Activated CD8-positive, alpha-beta T cell treated with anti-CD3 and anti-CD28 coated beads, Interleukin-2, amount 10 ng/mL, durations not matched to agents 7 days and 5 days (primary cell): ENCODE data around the gene F13B. TPM values are rescaled to one million over a fixed set of nuclear protein-coding genes. Genes with fewer than 3 reads are reported as not detected.

Experiments
- ATAC-seq: fragments of 150-1000 bp; cut with Tn5 transposase; one replicate; pipeline ENCODE4 v1.10.0; 2021; ENCODE audit warnings: moderate library complexity
- CTCF ChIA-PET: fragments of 350-600 bp; sonication (Branson Sonifier 250); formaldehyde crosslinking; loops from one replicate; lab custom pipeline; 2021; ENCODE audit warnings: antibody characterized with exemption; lab: Charles Lee
- POLR2A ChIA-PET: fragments of 350-600 bp; sonication (Branson Sonifier 250); formaldehyde crosslinking; loops from one replicate; lab custom pipeline; 2021; ENCODE audit warnings: antibody characterized with exemption; lab: Charles Lee
- DNase-seq: peaks from one replicate; pipeline ENCODE4 v3.0.0-alpha.2; 2020
- H3K27ac Mint-ChIP-seq: one replicate; pipeline ENCODE4 v1.8.0; 2021; ENCODE audit warnings: mild to moderate bottlenecking, mixed read lengths
- H3K27me3 Mint-ChIP-seq: one replicate; pipeline ENCODE4 v1.8.0; 2021; ENCODE audit warnings: low read depth, mixed read lengths
- H3K36me3 Mint-ChIP-seq: one replicate; pipeline ENCODE4 v1.8.0; 2021; ENCODE audit warnings: low read depth, mixed read lengths
- H3K4me1 Mint-ChIP-seq: one replicate; pipeline ENCODE4 v1.8.0; 2021; ENCODE audit warnings: low read depth, mixed read lengths
- H3K4me3 Mint-ChIP-seq: one replicate; pipeline ENCODE4 v1.8.0; 2021; ENCODE audit warnings: mild to moderate bottlenecking, mixed read lengths
- H3K9me3 Mint-ChIP-seq: one replicate; pipeline ENCODE4 v1.8.0; 2022; ENCODE audit warnings: mixed read lengths; ENCODE audit not compliant: insufficient read depth
- total RNA-seq, 2 experiments: library from RNA; stranded (reverse); gene quantifications; one replicate each; pipeline ENCODE4 v1.2.3, GENCODE V29; 2021

F13B gene
- total RNA-seq, 2 experiments from 2014 or later: not detected

DNA sequence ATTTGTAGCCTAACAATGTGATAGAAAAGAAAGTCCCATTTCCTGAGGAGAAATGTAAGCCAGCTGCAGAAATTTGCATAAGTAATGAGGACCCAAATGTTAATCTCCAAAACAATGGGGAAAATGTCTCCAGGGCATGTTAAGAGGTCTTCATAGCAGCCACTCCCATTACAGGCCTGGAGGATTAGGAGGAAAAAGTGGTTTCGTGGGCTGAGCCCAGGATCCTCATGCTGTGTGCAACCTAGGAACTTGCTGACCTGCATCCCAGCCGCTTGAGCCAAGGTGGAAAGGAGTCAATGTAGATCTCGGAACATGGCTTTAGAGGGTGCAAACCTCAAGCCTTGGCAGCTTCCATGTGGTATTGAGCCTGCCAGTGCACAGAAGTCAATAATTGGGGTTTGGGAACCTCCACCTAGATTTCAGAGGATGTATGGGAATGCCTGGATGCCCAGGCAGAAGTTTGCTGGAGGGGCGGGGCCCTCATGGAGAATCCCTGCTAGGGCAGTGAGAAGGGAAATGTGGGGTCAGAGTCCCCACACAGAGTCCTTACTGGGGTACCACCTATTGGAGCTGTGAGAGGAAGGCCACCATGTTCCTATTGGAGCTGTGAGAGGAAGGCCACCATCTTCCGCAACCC, 14.2 kb upstream of the F13B start:
- no peaks in the 10 kb centered on the region for H3K4me1 Mint-ChIP-seq
- H3K4me3 Mint-ChIP-seq: no peak overlapping the region
- DNase-seq (no peak), ATAC-seq (no peak)
- H3K27me3 Mint-ChIP-seq: peaks cover 4% of the 10 kb centered on the region
- peaks cover 54% of the 10 kb centered on the region for H3K36me3 Mint-ChIP-seq
- CTCF ChIA-PET: no interaction called here
- no peak overlapping the region for H3K27ac Mint-ChIP-seq
- POLR2A ChIA-PET: no interaction called here
- H3K9me3 Mint-ChIP-seq: no peaks in the 10 kb centered on the region

DNA sequence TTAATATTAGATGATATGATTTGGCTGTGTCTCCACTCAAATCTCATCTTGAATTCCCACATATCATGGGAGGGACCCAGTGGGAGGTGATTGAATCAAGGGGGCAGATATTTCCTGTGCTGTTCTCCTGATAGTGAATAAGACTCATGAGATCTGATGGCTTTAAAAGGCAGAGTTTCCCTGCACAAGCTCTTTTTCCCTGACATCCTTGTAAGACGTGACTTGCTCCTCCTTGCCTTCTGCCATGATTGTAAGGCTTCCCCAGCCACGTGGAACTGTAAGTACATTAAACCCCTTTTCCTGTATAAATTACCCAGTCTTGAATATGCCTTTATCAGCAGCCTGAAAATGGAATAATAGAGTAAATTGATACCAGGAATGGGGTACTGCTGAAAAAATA, 13.3 kb upstream of the F13B start:
- Mint-ChIP-seq H3K27ac (no peak overlapping the region), H3K36me3 (peaks cover 47% of the 10 kb centered on the region), H3K9me3 (no peaks in the 10 kb centered on the region), H3K4me1 (no peaks in the 10 kb centered on the region), H3K27me3 (peaks cover 8% of the 10 kb centered on the region), H3K4me3 (no peak overlapping the region)
- CTCF ChIA-PET: no interaction called here
- DNase-seq (no peak), ATAC-seq (no peak)
- POLR2A ChIA-PET: no interaction called here

DNA sequence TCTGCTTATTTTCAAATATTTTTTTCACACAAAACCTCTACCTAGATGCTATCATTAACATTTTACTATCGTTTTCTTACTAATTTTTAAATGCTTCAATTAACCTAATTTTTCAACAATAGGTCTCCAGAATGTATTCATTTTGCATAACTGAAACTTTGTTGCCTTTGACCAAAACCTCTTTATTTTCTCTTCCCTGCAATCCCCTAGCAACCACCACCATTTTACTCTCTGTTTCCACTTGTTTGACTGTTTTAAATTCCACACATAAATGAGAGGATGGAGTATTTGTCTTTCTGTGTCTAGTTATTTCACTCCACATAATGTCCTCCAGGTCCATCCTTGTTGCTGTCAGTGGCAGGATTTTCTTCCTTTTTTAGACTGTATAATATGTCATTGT, 9.5 kb upstream of the F13B start:
- Mint-ChIP-seq H3K4me1 (no peaks in the 10 kb centered on the region), H3K36me3 (peaks cover 11% of the 10 kb centered on the region), H3K27me3 (peaks cover 14% of the 10 kb centered on the region), H3K27ac (no peak overlapping the region), H3K9me3 (no peaks in the 10 kb centered on the region), H3K4me3 (no peak overlapping the region)
- DNase-seq (no peak), ATAC-seq (no peak)
- POLR2A ChIA-PET: no interaction called here
- CTCF ChIA-PET: no interaction called here

DNA sequence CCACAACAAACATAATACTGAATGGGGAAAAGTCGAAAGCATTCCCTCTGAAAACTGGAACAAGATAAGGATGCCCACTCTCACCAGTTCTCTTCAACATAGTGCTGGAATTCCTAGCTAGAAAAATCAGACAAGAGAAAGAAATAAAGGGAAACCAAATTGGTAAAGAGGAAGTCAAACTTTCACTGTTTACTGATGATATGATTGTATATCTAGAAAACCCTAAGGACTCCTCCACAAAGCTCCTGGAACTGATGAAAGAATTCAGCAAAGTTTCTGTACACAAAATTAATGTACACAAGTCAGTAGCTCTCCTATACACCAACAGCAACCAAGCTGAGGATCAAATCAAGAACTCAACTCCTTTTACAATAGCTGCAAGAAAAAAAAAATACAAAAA, 6.9 kb upstream of the F13B start:
- no peaks in the 10 kb centered on the region for H3K36me3 Mint-ChIP-seq
- peaks cover 14% of the 10 kb centered on the region for H3K27me3 Mint-ChIP-seq
- no peaks in the 10 kb centered on the region for H3K9me3 Mint-ChIP-seq
- CTCF ChIA-PET: no interaction called here
- no peak overlapping the region for H3K4me3 Mint-ChIP-seq
- POLR2A ChIA-PET: no interaction called here
- ATAC-seq (no peak), DNase-seq (no peak)
- no peak overlapping the region for H3K27ac Mint-ChIP-seq
- H3K4me1 Mint-ChIP-seq: no peaks in the 10 kb centered on the region

DNA sequence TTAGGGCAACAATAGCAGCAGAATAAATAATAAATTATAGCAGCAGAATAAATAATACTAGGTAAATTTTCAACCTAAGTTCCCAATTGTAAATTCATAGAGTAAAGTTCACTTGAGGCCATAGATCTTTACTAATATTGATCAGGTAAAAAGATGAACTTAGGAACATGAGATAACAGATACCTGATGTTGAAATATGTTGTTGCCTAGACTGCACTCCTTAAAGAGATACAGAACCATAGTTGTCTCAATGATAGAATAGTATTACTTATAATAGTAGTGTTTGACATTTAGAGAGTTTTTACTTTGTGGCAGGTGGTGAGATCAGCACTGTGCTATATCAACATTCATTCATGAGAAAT, 378 bp upstream of the F13B start:
- ChIA-PET POLR2A (no interaction called here), CTCF (no interaction called here)
- DNase-seq: no peak
- Mint-ChIP-seq H3K4me3 (no peak overlapping the region), H3K4me1 (no peaks in the 10 kb centered on the region), H3K27ac (no peak overlapping the region), H3K9me3 (no peaks in the 10 kb centered on the region), H3K27me3 (peaks cover 2% of the 10 kb centered on the region), H3K36me3 (no peaks in the 10 kb centered on the region)
- no peak for ATAC-seq

DNA sequence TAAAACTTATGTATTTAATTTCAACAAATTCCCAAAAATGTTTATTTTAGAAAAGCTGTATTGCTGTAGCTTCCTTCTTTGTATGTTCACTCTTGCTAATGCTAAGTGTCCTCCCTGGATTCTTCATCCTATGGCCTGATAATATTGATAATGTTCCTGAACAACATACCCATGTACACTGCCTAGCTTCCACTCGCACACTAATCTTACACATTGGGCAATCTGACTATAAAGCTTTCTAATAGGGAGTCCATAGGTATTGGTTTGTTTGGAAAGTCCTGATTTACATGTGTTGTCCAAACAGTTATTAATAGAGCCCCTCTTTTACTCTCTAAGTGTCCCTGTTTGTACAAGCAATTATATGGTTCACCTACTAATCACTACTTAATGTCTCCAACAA, 783 bp downstream of the F13B start:
- Mint-ChIP-seq H3K27me3 (peaks cover 2% of the 10 kb centered on the region), H3K4me1 (no peaks in the 10 kb centered on the region), H3K4me3 (no peak overlapping the region), H3K27ac (no peak overlapping the region), H3K9me3 (no peaks in the 10 kb centered on the region), H3K36me3 (no peaks in the 10 kb centered on the region)
- ChIA-PET POLR2A (no interaction called here), CTCF (no interaction called here)
- no peak for ATAC-seq
- no peak for DNase-seq

DNA sequence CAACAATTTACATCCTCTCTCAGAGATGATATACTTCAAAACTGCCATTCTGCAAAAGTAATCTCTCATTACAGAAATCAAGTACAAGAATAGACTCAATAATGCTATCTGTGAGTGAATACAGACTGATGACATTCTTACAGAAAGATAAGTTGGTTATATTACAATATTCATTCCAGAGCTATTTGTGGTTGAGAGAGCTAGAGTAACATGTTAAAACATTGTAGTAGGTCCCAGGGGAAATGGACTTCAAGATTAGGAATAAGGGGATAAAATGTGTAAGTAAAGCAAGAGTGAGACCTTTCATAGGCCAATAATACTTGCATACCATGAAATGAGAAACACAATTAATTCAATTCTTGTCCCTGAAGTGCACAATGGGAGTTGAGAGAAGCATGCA, 1.5 kb downstream of the F13B start:
- Mint-ChIP-seq H3K4me3 (no peak overlapping the region), H3K4me1 (no peaks in the 10 kb centered on the region)
- CTCF ChIA-PET: no interaction called here

DNA sequence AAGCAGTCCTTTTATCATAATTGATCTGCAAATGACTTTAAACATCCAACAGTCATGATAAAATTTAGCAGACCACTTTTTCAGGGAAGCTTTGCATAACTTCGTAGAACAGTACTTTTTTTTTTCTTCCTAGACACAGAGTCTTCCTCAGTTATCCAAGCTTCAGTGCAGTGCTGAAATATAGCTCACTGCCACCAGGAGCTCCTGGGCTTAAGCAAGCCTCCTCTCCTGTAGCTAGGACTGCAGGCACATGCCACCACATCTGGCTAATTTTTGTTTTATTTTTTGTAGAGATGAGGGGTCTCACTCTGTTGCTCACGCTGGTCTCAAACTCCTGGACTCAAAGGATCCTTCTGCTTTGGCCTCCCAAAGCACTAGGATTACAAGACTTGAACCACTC, 3.8 kb downstream of the F13B start:
- H3K9me3 Mint-ChIP-seq: no peaks in the 10 kb centered on the region
- H3K27me3 Mint-ChIP-seq: peaks cover 2% of the 10 kb centered on the region
- H3K4me3 Mint-ChIP-seq: no peak overlapping the region
- ChIA-PET CTCF (no interaction called here), POLR2A (no interaction called here)
- no peaks in the 10 kb centered on the region for H3K36me3 Mint-ChIP-seq
- DNase-seq (no peak), ATAC-seq (no peak)
- H3K27ac Mint-ChIP-seq: no peak overlapping the region
- H3K4me1 Mint-ChIP-seq: no peaks in the 10 kb centered on the region

More for the DNA sequence above, 1.5 kb downstream of the F13B start:
- POLR2A ChIA-PET: no interaction called here
- Mint-ChIP-seq H3K36me3 (no peaks in the 10 kb centered on the region), H3K27me3 (peaks cover 2% of the 10 kb centered on the region), H3K9me3 (no peaks in the 10 kb centered on the region), H3K27ac (no peak overlapping the region)
- ATAC-seq: no peak
- no peak for DNase-seq

DNA sequence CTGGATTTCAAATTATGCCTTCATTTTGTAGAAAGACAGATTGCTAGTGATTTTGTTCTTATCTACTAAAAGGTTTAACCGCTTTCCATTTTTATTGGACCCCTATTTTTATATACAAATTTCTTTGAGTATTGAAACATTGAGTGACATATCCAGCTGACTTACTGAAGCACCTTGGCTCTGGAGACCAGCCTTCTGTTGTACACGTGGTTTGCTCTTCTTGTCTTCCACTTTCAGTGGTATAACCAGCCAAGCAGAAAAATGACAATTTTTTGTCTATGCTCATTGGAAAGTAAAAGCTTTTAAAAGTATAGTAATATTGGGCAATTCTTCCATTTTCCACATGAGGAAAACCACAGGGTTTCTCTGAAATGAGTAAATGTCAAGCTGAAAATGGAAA, 4.4 kb downstream of the F13B start:
- ATAC-seq: no peak
- Mint-ChIP-seq H3K4me1 (no peaks in the 10 kb centered on the region), H3K9me3 (no peaks in the 10 kb centered on the region), H3K36me3 (no peaks in the 10 kb centered on the region), H3K27me3 (peaks cover 2% of the 10 kb centered on the region), H3K4me3 (no peak overlapping the region), H3K27ac (no peak overlapping the region)
- ChIA-PET POLR2A (no interaction called here), CTCF (no interaction called here)
- DNase-seq: no peak

DNA sequence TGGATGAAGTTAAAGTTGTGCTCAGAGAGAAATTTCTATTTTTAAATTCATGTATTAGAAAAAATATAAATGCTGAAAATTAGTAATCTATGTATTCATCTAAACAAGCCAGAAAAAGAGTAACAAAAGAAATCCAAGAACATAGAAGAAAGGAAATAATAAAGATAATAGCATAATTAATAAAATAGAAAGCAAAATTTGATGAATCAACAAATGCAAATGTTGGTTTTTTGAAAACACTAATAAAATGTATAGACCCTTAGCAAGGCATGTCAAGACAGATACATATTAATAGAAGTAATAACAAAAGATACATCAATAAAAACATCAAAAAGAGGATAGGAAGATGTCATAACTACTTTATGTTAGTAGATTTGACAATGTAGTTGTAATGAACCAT, 18.0 kb downstream of the F13B start:
- H3K9me3 Mint-ChIP-seq: no peaks in the 10 kb centered on the region
- no peaks in the 10 kb centered on the region for H3K36me3 Mint-ChIP-seq
- no peak for DNase-seq
- no peak overlapping the region for H3K27ac Mint-ChIP-seq
- CTCF ChIA-PET: no interaction called here
- no peak overlapping the region for H3K4me3 Mint-ChIP-seq
- H3K27me3 Mint-ChIP-seq: peaks cover 8% of the 10 kb centered on the region
- POLR2A ChIA-PET: no interaction called here
- no peak for ATAC-seq
- H3K4me1 Mint-ChIP-seq: no peaks in the 10 kb centered on the region

DNA sequence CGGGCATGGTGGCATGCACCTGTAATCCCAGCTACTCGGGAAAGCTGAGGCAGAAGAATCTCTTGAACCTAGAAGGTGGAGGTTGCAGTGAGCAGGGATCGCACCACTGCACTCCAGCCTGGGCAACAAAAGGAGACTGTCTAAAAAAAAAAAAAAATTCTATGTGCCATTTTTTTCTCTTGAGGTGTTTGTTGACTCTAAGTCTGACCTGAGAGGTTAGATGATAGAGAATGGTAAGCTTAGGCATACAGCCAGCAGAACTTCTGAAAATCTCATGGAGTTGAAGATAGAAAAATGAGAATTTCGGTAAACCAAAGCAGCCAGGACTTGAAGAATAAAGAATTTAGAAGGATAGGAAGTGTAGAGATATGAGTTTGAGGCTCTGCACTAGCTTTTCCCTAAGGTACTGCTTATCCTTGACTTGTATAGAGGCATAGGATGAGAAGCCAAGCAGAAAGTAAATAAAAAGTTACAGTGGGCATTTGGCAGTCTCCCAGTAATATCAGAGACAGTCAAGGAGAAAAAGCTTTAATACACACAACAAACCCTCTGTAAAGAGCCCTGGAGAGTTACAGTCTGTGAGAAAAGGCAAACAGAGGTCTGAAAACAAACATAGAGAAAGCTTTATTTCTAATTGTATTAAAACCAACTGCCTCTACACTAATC, 24.3 kb downstream of the F13B start:
- ATAC-seq: no peak
- H3K36me3 Mint-ChIP-seq: no peaks in the 10 kb centered on the region
- H3K27me3 Mint-ChIP-seq: peaks cover 8% of the 10 kb centered on the region
- DNase-seq: no peak
- no peak overlapping the region for H3K4me3 Mint-ChIP-seq
- POLR2A ChIA-PET: interaction anchor here (0.6 kb wide), 1 partner anchor 48 kb away, joined by 3 read pairs; no protein-coding TSS in a partner anchor
- H3K27ac Mint-ChIP-seq: no peak overlapping the region
- no peaks in the 10 kb centered on the region for H3K9me3 Mint-ChIP-seq
- CTCF ChIA-PET: no interaction called here
- no peaks in the 10 kb centered on the region for H3K4me1 Mint-ChIP-seq

DNA sequence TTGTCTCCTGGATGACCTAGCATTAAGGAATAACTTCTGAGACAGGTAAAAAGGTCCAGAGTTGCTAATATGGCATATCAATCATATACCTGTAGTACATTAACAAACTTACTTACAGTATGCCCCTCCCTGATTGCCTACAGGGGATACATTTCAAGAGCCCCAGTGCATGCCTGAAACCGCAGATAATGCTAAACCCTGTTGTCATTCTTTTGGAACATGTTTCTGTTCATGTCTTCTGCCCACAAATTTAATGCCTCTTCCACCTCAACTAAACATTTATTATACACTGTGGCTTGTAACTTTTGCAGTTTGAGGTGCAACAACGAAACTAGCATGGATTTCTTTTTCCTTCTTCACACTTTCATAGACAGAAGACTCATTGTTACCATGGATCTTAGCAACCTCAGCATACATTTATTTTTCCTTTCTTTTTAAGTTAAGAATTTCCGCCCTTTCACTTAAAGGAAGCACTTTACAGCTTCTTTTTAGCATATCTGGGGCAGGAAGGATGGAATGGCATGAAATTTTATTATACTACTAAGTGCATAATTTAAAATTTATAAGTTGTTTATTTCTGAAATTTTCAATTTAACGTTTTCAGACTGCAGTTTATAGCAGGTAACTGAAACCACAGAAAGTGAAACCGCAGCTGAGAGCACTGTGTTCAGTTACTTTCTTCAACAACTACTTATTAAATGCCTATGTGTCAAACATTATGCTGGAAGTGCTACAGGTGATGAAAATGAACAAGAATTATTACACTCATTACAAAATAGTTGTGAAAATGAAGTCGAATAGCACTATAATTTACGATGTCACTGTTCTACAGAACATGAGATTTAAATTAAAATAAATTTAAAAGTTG, 25.3 kb downstream of the F13B start:
- no peaks in the 10 kb centered on the region for H3K36me3 Mint-ChIP-seq
- DNase-seq (no peak), ATAC-seq (no peak)
- H3K9me3 Mint-ChIP-seq: no peaks in the 10 kb centered on the region
- POLR2A ChIA-PET: no interaction called here
- H3K4me1 Mint-ChIP-seq: no peaks in the 10 kb centered on the region
- peaks cover 8% of the 10 kb centered on the region for H3K27me3 Mint-ChIP-seq
- CTCF ChIA-PET: no interaction called here
- H3K27ac Mint-ChIP-seq: no peak overlapping the region
- no peak overlapping the region for H3K4me3 Mint-ChIP-seq
